K562 (cell line): ENCODE results near the gene EPHX1. TPM values are rescaled to one million over a fixed set of nuclear protein-coding genes. Genes with fewer than 3 reads are reported as not detected.

Experiments
- ATAC-seq: fragments of 200-7000 bp; cut with Tn5 transposase; 3 replicates; pipeline ENCODE4 v1.9.1; 2020; ENCODE audit warnings: moderate library complexity
- BruUV-seq: library from RNA; stranded (reverse); fragments of 400-500 nt; replicated peaks from 2 replicates; lab custom pipeline; 2021; lab: Mats Ljungman, UMichigan
- CTCF ChIA-PET: fragments of 300-600 bp; formaldehyde crosslinking; extraction: SDS; loops from one replicate; lab custom pipeline; 2021; ENCODE audit warnings: low intra/inter-chr PET ratio; lab: Yijun Ruan, JAX
- POLR2A ChIA-PET: fragments of 300-600, 350-650 bp; sonication (Branson Sonifier 250); formaldehyde crosslinking; extraction: SDS; loops from one replicate; lab custom pipeline; 2021; ENCODE audit warnings: antibody characterized with exemption, inconsistent platforms; lab: Yijun Ruan, JAX
- DNase-seq, 4 experiments: peaks; one replicate each; pipeline versions ENCODE4 v3.0.0 to v3.0.0-alpha.2; 2011 to 2018; ENCODE audit warnings: low spot score in 3 of 4, mixed read lengths in 3 of 4; ENCODE audit errors: extremely low read depth in 1 of 4
- FAIRE-seq: peaks from 2 replicates; lab custom pipeline; 2011; peaks lifted over from hg19 to GRCh38; lab: Jason Lieb, UNC
- H2AFZ ChIP-seq: 2 replicates; pipeline ENCODE4 v1.6.0; 2011; ENCODE audit warnings: low read depth, low read length, control low read depth, inconsistent platforms
- H3K27ac ChIP-seq: fragments of 200-600 bp; 3 replicates; pipeline ENCODE4 v1.8.0; 2011; ENCODE audit warnings: low read depth, mild to moderate bottlenecking, control low read depth, inconsistent platforms, low read length, moderate library complexity, mixed read lengths; ENCODE audit errors: extremely low read depth
- H3K27me3 ChIP-seq, 2 experiments: fragments of 300-600 bp in 1 of 2; 2 replicates in 1 of 2; 3 replicates in 1 of 2; pipeline versions ENCODE4 v1.6.0 to v1.8.0; 2011; ENCODE audit warnings: inconsistent platforms in 2 of 2, low read length in 2 of 2, mild to moderate bottlenecking in 1 of 2, mixed read lengths in 1 of 2, moderate library complexity in 1 of 2; ENCODE audit not compliant: control insufficient read depth in 2 of 2, insufficient read depth in 2 of 2
- H3K36me3 ChIP-seq: fragments of 300-600 bp; 3 replicates; pipeline ENCODE4 v1.8.0; 2011; ENCODE audit warnings: mild to moderate bottlenecking, low read length, inconsistent platforms; ENCODE audit not compliant: control insufficient read depth, insufficient read depth
- H3K4me1 ChIP-seq, 2 experiments: fragments of 200-600 bp in 1 of 2; replicated peaks in 1 of 2; 2 replicates in 1 of 2; 3 replicates in 1 of 2; pipeline versions ENCODE4 v1.5.1 to v1.8.0; 2011; ENCODE audit warnings: inconsistent platforms in 2 of 2, low read length in 2 of 2, mild to moderate bottlenecking in 1 of 2, mixed read lengths in 1 of 2, moderate library complexity in 1 of 2; ENCODE audit not compliant: control insufficient read depth in 2 of 2, insufficient read depth in 2 of 2
- H3K4me2 ChIP-seq: 2 replicates; pipeline ENCODE4 v1.6.1; 2011; ENCODE audit warnings: low read length, control low read depth, inconsistent platforms, mixed read lengths; ENCODE audit not compliant: insufficient read depth
- H3K4me3 ChIP-seq: fragments of 200-600 bp; sonication (generic), shearing (Covaris generic); 2 replicates; pipeline ENCODE4 v1.5.1; 2016; ENCODE audit warnings: control low read depth, inconsistent platforms
- H3K79me2 ChIP-seq: fragments of 200-600 bp; 3 replicates; pipeline ENCODE4 v1.8.0; 2011; ENCODE audit warnings: low read length, inconsistent platforms; ENCODE audit not compliant: control insufficient read depth, insufficient read depth
- H3K9ac ChIP-seq, 2 experiments: 2 replicates each; pipeline versions ENCODE4 v1.6.0 to v1.6.1; 2011; ENCODE audit warnings: low read depth in 2 of 2, low read length in 2 of 2, control low read depth in 1 of 2, inconsistent platforms in 1 of 2, mild to moderate bottlenecking in 1 of 2, mixed read lengths in 1 of 2; ENCODE audit not compliant: insufficient read depth in 1 of 2
- H3K9me1 ChIP-seq: one replicate; pipeline ENCODE4 v1.6.0; 2011; ENCODE audit warnings: inconsistent platforms, mild to moderate bottlenecking, low read length, moderate library complexity; ENCODE audit not compliant: control insufficient read depth, insufficient read depth
- H3K9me3 ChIP-seq: replicated peaks from 2 replicates; pipeline ENCODE4 v1.5.1; 2011; ENCODE audit warnings: low read depth, low read length, inconsistent platforms; ENCODE audit not compliant: control insufficient read depth, insufficient read depth
- H4K20me1 ChIP-seq: replicated peaks from 2 replicates; pipeline ENCODE4 v1.6.1; 2011; ENCODE audit warnings: low read length, inconsistent platforms, mixed read lengths; ENCODE audit not compliant: control insufficient read depth, insufficient read depth
- TOE1 ChIP-seq, 2 experiments: fragments of 450-650 bp in 1 of 2; sonication (generic) in 1 of 2; formaldehyde crosslinking in 1 of 2; IDR thresholded peaks; 2 replicates each; pipeline versions ENCODE4 v1.7.1 to v1.8.0; 2016 to 2022; ENCODE audit warnings: borderline replicate concordance in 2 of 2, mild to moderate bottlenecking in 2 of 2, antibody characterized with exemption in 1 of 2, inconsistent platforms in 1 of 2, low read depth in 1 of 2, missing genetic modification reagents in 1 of 2, moderate library complexity in 1 of 2
- ZNF282 ChIP-seq: sonication (generic); formaldehyde crosslinking; IDR thresholded peaks from 2 replicates; pipeline ENCODE4 v1.8.1; 2023; ENCODE audit warnings: missing genetic modification reagents
- ZNF707 ChIP-seq: fragments of 250-450 bp; sonication (Bioruptor Pico); conservative IDR thresholded peaks from 2 replicates; pipeline ENCODE4 v1.8.0; 2022; ENCODE audit warnings: inconsistent platforms, mild to moderate bottlenecking, moderate library complexity
- WGBS: fragments of 100-300 bp; shearing (Covaris generic); methylation state at CpG from one replicate; pipeline ENCODE4 v1.1.6; 2016; ENCODE audit warnings: low coverage, mixed read lengths; ENCODE audit not compliant: insufficient coverage; ENCODE audit errors: missing lambda C conversion rate; 5-methylcytosine and 5-hydroxymethylcytosine counted together
- in situ Hi-C: fragments of 300-500 bp; cut with MboI; formaldehyde crosslinking; loops from 4 replicates; pipeline ENCODE4 v1.15.0; 2018; ENCODE audit warnings: inconsistent platforms, mixed read lengths
- intact Hi-C: fragments of 100-400 bp; cut with micrococcal nuclease; formaldehyde crosslinking; loops from 2 replicates; pipeline ENCODE4 v1.14.2; 2022
- polyA plus RNA-seq, 8 experiments: library from polyadenylated mRNA; depleted of rRNA in 4 of 8; stranded (reverse) in 5 of 8; unstranded in 3 of 8; fragments of >200 nt; fragmentation: Nextera tagmentation in 2 of 8; fragmentation: Illumina TruSeq in 1 of 8; extraction: Ambion mirVana in 2 of 8; extraction: Trizol in 1 of 8; gene quantifications; 2 replicates each; pipeline versions ENCODE4 v1.2.1 to v1.2.3, GENCODE V29; 2011 to 2014; ENCODE audit warnings: inconsistent platforms in 1 of 8, missing spikeins in 1 of 8
- total RNA-seq, 7 experiments: library from RNA; depleted of rRNA in 6 of 7; stranded (reverse); fragments of >200 nt in 6 of 7; fragmentation: Illumina TruSeq in 2 of 7; extraction: Trizol in 2 of 7; gene quantifications; 2 replicates each; pipeline versions ENCODE4 v1.2.1 to v1.2.3, GENCODE V29; 2011 to 2021; ENCODE audit warnings: low replicate concordance in 1 of 7
- TF ChIP-seq, protein P1 (sequence below), 2 experiments: fragments of 450-650 bp; IDR thresholded peaks; 2 replicates each; pipeline ENCODE4 v1.6.1; 2016

EPHX1 gene
- total and polyA plus RNA-seq, 9 of the 15 experiments (the other 6 are each of a cell fraction or from before 2014, with no cell fraction given): 0.21 to 27.0 (median 6.7) TPM

DNA sequence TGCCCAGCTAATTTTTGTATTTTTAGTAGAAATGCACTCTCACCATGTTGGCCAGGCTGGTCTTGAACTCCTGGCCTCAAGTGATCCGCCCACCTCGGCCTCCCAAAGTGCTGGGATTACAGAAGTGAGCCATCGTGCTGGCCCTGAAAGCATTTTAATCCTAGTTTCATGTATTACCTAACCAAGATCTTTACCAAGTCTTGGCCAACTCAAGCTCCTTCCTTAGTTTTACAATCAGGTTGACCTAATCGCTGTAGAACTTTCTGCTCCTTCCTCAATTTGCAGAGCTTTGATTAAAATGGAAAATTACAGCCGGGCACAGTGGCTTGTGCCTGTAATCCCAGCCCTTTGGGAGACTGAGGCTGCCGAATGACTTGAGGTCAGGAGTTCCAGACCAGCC lies 75.4 kb downstream of the EPHX1 start:
- in situ Hi-C loops: no loop called here
- Histone ChIP-seq H3K36me3 (peaks cover 3% of the 10 kb centered on the region; the same call in 1 of the 3 replicates), H3K4me1 (peaks cover 12 to 56% of the 10 kb centered on the region in 2 experiments; a peak in 4 of 5 replicates), H3K4me3 (no peak overlapping the region), H3K9me1 (no peaks in the 10 kb centered on the region), H3K27me3 (no peaks in the 10 kb centered on the region), H3K27ac (no peak overlapping the region), H3K4me2 (no peak overlapping the region), H3K9me3 (no peaks in the 10 kb centered on the region), H4K20me1 (peaks cover under 1% of the 10 kb centered on the region; the same call in 1 of the 2 replicates), H3K79me2 (peaks cover 28% of the 10 kb centered on the region), H3K9ac (no peak overlapping the region), H2AFZ (no peak overlapping the region)
- 70% methylated on average over 6 of the region's 6 CpGs for WGBS
- no peak for FAIRE-seq
- BruUV-seq: no TSS peak
- ATAC-seq: no peak
- TF ChIP-seq TOE1 (IDR thresholded peaks at IDR 0.05; ENCODE audit: borderline replicate concordance): no peak
- no peak for TF ChIP-seq TOE1 (CRISPR knock-in tag; IDR thresholded peaks at IDR 0.05; ENCODE audit: borderline replicate concordance, low read depth)
- TF ChIP-seq ZNF282: no peak
- no peak for DNase-seq
- ChIA-PET CTCF (no interaction called here), POLR2A (interaction anchor here (0.7 to 1.2 kb wide), 5 partner anchors 9 to 114 kb away, joined by 3 to 5 read pairs (median 3); no protein-coding TSS in a partner anchor)
- intact Hi-C loops: no loop called here

DNA sequence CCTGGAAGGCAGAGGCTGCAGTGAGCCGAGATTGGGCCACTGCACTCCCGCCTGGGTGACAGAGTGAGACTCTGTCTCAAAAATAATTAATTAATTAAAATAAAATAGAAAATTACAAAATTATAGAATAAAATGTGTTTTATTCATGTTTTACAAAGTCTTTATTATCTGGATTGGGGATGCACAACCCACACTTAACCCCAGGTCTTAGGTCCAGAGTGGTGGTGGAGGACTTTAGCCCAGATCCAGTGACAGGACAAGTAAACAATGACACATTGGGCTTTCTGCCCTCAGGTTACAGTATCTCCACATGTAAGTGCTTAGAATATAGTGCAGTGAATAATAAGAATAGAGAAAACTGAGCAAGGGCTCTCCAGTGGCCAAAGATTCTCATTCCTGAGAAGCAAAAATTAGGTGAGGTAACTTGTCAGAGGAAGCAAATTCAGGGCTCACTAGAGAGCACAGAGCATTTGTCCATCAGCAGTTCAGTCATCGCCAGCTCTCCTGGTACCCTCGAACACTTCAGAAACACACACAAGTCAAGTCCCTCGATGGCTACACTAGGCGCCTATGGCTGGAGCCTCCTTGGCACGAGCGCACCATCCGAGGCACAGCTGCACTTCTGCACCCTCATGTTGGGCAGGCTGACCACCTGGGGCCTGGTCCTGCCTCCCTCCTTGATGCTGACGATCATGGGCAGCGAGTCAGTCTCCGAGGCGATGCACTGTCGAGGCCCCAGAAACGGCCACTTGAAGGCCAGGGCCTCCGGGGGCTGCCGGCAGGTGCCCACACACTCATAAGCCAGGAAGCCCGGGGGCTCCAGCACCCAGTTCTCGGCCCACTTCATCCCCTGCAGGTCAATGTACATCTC lies 76.5 kb downstream of the EPHX1 start:
- H2AFZ ChIP-seq: no peak overlapping the region
- peaks cover 2 to 53% of the 10 kb centered on the region in 2 experiments; a peak in 4 of 5 replicates for H3K4me1 ChIP-seq
- no peak overlapping the region for H3K4me2 ChIP-seq
- H3K9ac ChIP-seq: no peak overlapping the region
- no peak for ATAC-seq
- CTCF ChIA-PET: interaction anchor here (0.7 kb wide), 1 partner anchor 38 kb away, joined by 3 read pairs; no protein-coding TSS in a partner anchor
- H3K27ac ChIP-seq: no peak overlapping the region
- DNase-seq: no peak
- peaks cover 18% of the 10 kb centered on the region for H3K79me2 ChIP-seq
- H3K4me3 ChIP-seq: no peak overlapping the region
- BruUV-seq: no TSS peak
- in situ Hi-C loops: no loop called here
- WGBS: 72% methylated on average over 17 of the region's 19 CpGs
- TF ChIP-seq, protein P1, sequence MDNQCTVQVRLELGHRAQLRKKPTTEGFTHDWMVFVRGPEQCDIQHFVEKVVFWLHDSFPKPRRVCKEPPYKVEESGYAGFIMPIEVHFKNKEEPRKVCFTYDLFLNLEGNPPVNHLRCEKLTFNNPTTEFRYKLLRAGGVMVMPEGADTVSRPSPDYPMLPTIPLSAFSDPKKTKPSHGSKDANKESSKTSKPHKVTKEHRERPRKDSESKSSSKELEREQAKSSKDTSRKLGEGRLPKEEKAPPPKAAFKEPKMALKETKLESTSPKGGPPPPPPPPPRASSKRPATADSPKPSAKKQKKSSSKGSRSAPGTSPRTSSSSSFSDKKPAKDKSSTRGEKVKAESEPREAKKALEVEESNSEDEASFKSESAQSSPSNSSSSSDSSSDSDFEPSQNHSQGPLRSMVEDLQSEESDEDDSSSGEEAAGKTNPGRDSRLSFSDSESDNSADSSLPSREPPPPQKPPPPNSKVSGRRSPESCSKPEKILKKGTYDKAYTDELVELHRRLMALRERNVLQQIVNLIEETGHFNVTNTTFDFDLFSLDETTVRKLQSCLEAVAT (IDR thresholded peaks at IDR 0.05): peak in 1 of 2 experiments; percentile 74; a peak in 2 of 4 replicates
- no peak for TF ChIP-seq ZNF707 (CRISPR knock-in tag)
- no peak for FAIRE-seq
- H3K9me1 ChIP-seq: peaks cover 3% of the 10 kb centered on the region
- intact Hi-C loops: no loop called here
- POLR2A ChIA-PET: interaction anchor here (0.6 to 0.7 kb wide), 2 partner anchors 387 to 543 kb away, joined by 3 read pairs; no protein-coding TSS in a partner anchor
- H3K27me3 ChIP-seq: no peaks in the 10 kb centered on the region
- no peaks in the 10 kb centered on the region for H3K36me3 ChIP-seq
- no peaks in the 10 kb centered on the region for H3K9me3 ChIP-seq
- H4K20me1 ChIP-seq: no peaks in the 10 kb centered on the region
